A549 (cell line): ENCODE measurements around the gene TTF2. TPM values are rescaled to one million over a fixed set of nuclear protein-coding genes. Genes with fewer than 3 reads are reported as not detected.

Experiments used
- ATAC-seq, 2 experiments: fragments of 200-7000 bp in 1 of 2; fragments of >200 bp in 1 of 2; cut with Nextera tagmentation in 1 of 2; cut with Tn5 transposase in 1 of 2; 3 replicates each; pipeline versions ENCODE4 v1.8.0 to v1.9.1; 2018 to 2020; ENCODE audit warnings: mild to moderate bottlenecking in 1 of 2, moderate library complexity in 1 of 2
- CTCF ChIA-PET: fragments of 300-600 bp; sonication (Branson Sonifier 250); formaldehyde crosslinking; extraction: SDS; loops from one replicate; lab custom pipeline; 2021; ENCODE audit warnings: antibody characterized with exemption, inconsistent platforms; lab: Yijun Ruan, JAX
- POLR2A ChIA-PET: fragments of 350-600 bp; formaldehyde crosslinking; extraction: SDS; loops from one replicate; lab custom pipeline; 2021; ENCODE audit warnings: antibody characterized with exemption, inconsistent platforms; lab: Yijun Ruan, JAX
- DNase-seq, 2 experiments: peaks; one replicate each; pipeline versions ENCODE4 v3.0.0 to v3.0.0-alpha.2; 2011 to 2016; ENCODE audit warnings: low read depth in 1 of 2, low spot score in 1 of 2
- FAIRE-seq: peaks from 2 replicates; lab custom pipeline; 2011; peaks lifted over from hg19 to GRCh38; lab: Jason Lieb, UNC
- H3K27ac ChIP-seq, 2 experiments: fragments of >200 bp; sonication (Bioruptor Twin); formaldehyde crosslinking; 3 replicates each; pipeline ENCODE4 v1.5.1; 2016 to 2017
- H3K4me1 ChIP-seq: fragments of >200 bp; sonication (Bioruptor Twin); formaldehyde crosslinking; 3 replicates; pipeline ENCODE4 v1.6.1; 2016
- H3K4me2 ChIP-seq: fragments of >200 bp; sonication (Bioruptor Twin); formaldehyde crosslinking; 3 replicates; pipeline ENCODE4 v1.6.1; 2016
- H3K4me3 ChIP-seq: fragments of >200 bp; sonication (Bioruptor Twin); formaldehyde crosslinking; 3 replicates; pipeline ENCODE4 v1.5.1; 2016
- H3K9me3 ChIP-seq: fragments of >200 bp; sonication (Bioruptor Twin); formaldehyde crosslinking; 3 replicates; pipeline ENCODE4 v1.6.1; 2016
- CBX2 ChIP-seq: fragments of 200-600 bp; sonication (generic); IDR thresholded peaks from 2 replicates; pipeline ENCODE4 v1.6.1; 2016; ENCODE audit warnings: low read depth, mild to moderate bottlenecking, borderline replicate concordance
- CHD2 ChIP-seq: fragments of 150-350 bp; IDR thresholded peaks from 2 replicates; pipeline ENCODE4 v1.6.1; 2014; ENCODE audit warnings: low read length; ENCODE audit not compliant: partially characterized antibody
- CTCF ChIP-seq: fragments of >200 bp; sonication (Bioruptor Twin); formaldehyde crosslinking; IDR thresholded peaks from 3 replicates; pipeline ENCODE4 v1.5.1; 2016
- FOSL2 ChIP-seq, 2 experiments: fragments of 450-650 bp in 1 of 2; fragments of >200 bp in 1 of 2; sonication (Bioruptor Twin) in 1 of 2; formaldehyde crosslinking; IDR thresholded peaks; 2 replicates each; pipeline versions ENCODE4 v1.5.0 to v1.6.1; 2016 to 2020; ENCODE audit warnings: mild to moderate bottlenecking in 1 of 2, moderate library complexity in 1 of 2
- HDAC2 ChIP-seq: fragments of 200-600 bp; sonication (generic); IDR thresholded peaks from 2 replicates; pipeline ENCODE4 v1.6.1; 2016
- HOXB13 ChIP-seq: fragments of 250-450 bp; sonication (Bioruptor Pico); IDR thresholded peaks from 2 replicates; pipeline ENCODE4 v1.5.0; 2020; ENCODE audit warnings: low read depth, mild to moderate bottlenecking, moderate library complexity
- JUNB ChIP-seq: fragments of >200 bp; sonication (Bioruptor Twin); formaldehyde crosslinking; IDR thresholded peaks from 2 replicates; pipeline ENCODE4 v1.6.1; 2016
- MAFK ChIP-seq: fragments of 450-650 bp; IDR thresholded peaks from 2 replicates; pipeline ENCODE4 v1.6.1; 2014; ENCODE audit not compliant: partially characterized antibody
- MAX ChIP-seq: IDR thresholded peaks from 2 replicates; pipeline ENCODE4 v1.6.1; 2012
- MAZ ChIP-seq: fragments of 150-350 bp; IDR thresholded peaks from 2 replicates; pipeline ENCODE4 v1.6.1; 2014; ENCODE audit warnings: antibody characterized with exemption, low read depth, low read length, borderline replicate concordance
- PBX3 ChIP-seq: IDR thresholded peaks from 2 replicates; pipeline ENCODE4 v1.6.1; 2012
- RCOR1 ChIP-seq: fragments of 150-350 bp; IDR thresholded peaks from 2 replicates; pipeline ENCODE4 v1.6.1; 2014; ENCODE audit warnings: antibody characterized with exemption, low read length, low read depth
- TFCP2L1 ChIP-seq: fragments of 250-450 bp; sonication (Bioruptor Pico); IDR thresholded peaks from 2 replicates; pipeline ENCODE4 v1.5.0; 2021; ENCODE audit warnings: mild to moderate bottlenecking
- ZFP36 ChIP-seq: fragments of 450-650 bp; IDR thresholded peaks from 2 replicates; pipeline ENCODE4 v1.6.1; 2014; ENCODE audit warnings: borderline replicate concordance; ENCODE audit not compliant: partially characterized antibody
- WGBS: methylation state at CpG from one replicate; pipeline ENCODE4 v1.1.6; 2017; ENCODE audit errors: missing lambda C conversion rate; 5-methylcytosine and 5-hydroxymethylcytosine counted together
- polyA plus RNA-seq, 4 experiments: library from polyadenylated mRNA; depleted of rRNA in 3 of 4; stranded (reverse); fragments of >200 nt; fragmentation: RNase III in 1 of 4; extraction: RNeasy Plus Mini Kit Qiagen cat#74134 plus additional on column Dnase treatment in 1 of 4; gene quantifications; 2 replicates in 3 of 4; 3 replicates in 1 of 4; pipeline ENCODE4 v1.2.3, GENCODE V29; 2011 to 2017

Gene TTF2
- polyA plus RNA-seq, 2 of the 4 experiments (the other 2 are of a cell fraction) = 16.5 to 26.6 TPM

GRCh38 chr1:117110774-117111173 is 50.6 kb downstream of the TTF2 start:
- Histone ChIP-seq H3K9me3 (no peaks in the 10 kb centered on the region), H3K4me1 (no peaks in the 10 kb centered on the region), H3K27ac (no peak overlapping the region), H3K4me3 (no peak overlapping the region)
- TF ChIP-seq HDAC2 = no peak
- no peak for TF ChIP-seq TFCP2L1 (CRISPR knock-in tag)
- no peak for TF ChIP-seq HOXB13 (CRISPR knock-in tag)
- no peak for TF ChIP-seq JUNB
- TF ChIP-seq, all 56 proteins: peak for 0
- no peak for DNase-seq
- ChIA-PET POLR2A (no interaction called here), CTCF (interaction anchor here (1.0 to 1.2 kb wide), 3 partner anchors 12 to 174 kb away, joined by 3 to 4 read pairs (median 3); no protein-coding TSS in a partner anchor)
- ATAC-seq = no peak
- no peak overlapping the region for H3K4me2 ChIP-seq
- 74% methylated on average over 2 of the region's 2 CpGs for WGBS
- no peak for FAIRE-seq

GRCh38 chr1:117112047-117112717 is 52.1 kb downstream of the TTF2 start:
- H3K9me3 ChIP-seq = no peaks in the 10 kb centered on the region
- 91% methylated on average over 7 of the region's 7 CpGs for WGBS
- no peak overlapping the region for H3K4me2 ChIP-seq
- ATAC-seq = no peak
- ChIA-PET CTCF (interaction anchor here (1.0 kb wide), 1 partner anchor 18 kb away, joined by 4 read pairs; no protein-coding TSS in a partner anchor), POLR2A (no interaction called here)
- no peak overlapping the region for H3K4me3 ChIP-seq
- H3K4me1 ChIP-seq = no peaks in the 10 kb centered on the region
- no peak overlapping the region for H3K27ac ChIP-seq
- TF ChIP-seq ZFP36 = no peak
- TF ChIP-seq MAZ = no peak
- no peak for TF ChIP-seq PBX3
- TF ChIP-seq, all 56 proteins: peak for 0
- FAIRE-seq (no peak), DNase-seq (no peak)

GRCh38 chr1:117113199-117113598 is 53.1 kb downstream of the TTF2 start:
- FAIRE-seq (no peak), DNase-seq (no peak), ATAC-seq (no peak)
- no peak overlapping the region for H3K4me2 ChIP-seq
- CTCF ChIA-PET = interaction anchor here (1.1 to 1.2 kb wide), 2 partner anchors 9 to 172 kb away, joined by 3 read pairs; no protein-coding TSS in a partner anchor
- no peaks in the 10 kb centered on the region for H3K9me3 ChIP-seq
- WGBS = 83% methylated on average over 2 of the region's 11 CpGs
- POLR2A ChIA-PET = no interaction called here
- H3K4me1 ChIP-seq = no peaks in the 10 kb centered on the region
- no peak overlapping the region for H3K4me3 ChIP-seq
- TF ChIP-seq CTCF (no peak), RCOR1 (no peak), CHD2 (no peak)
- no peak overlapping the region for H3K27ac ChIP-seq

- no peak overlapping the region for H3K4me3 ChIP-seq
- CTCF ChIA-PET = interaction anchor here (1.5 to 2.0 kb wide), 2 partner anchors 14 to 170 kb away, joined by 6 to 9 read pairs; no protein-coding TSS in a partner anchor
- H3K27ac ChIP-seq = no peak overlapping the region
- no peak for FAIRE-seq
- DNase-seq = no peak
- H3K9me3 ChIP-seq = no peaks in the 10 kb centered on the region
- 66% methylated on average over 2 of the region's 2 CpGs for WGBS
- H3K4me1 ChIP-seq = no peaks in the 10 kb centered on the region
- no peak for ATAC-seq
- TF ChIP-seq CHD2 = no peak
- no peak for TF ChIP-seq MAX
- TF ChIP-seq MAFK = no peak
- no peak for TF ChIP-seq FOSL2 (IDR thresholded peaks at IDR 0.05)
- TF ChIP-seq FOSL2 (CRISPR knock-in tag; IDR thresholded peaks at IDR 0.05) = no peak
- no peak for TF ChIP-seq CBX2
- TF ChIP-seq, all 56 proteins: peak for 0
- POLR2A ChIA-PET = no interaction called here
- no peak overlapping the region for H3K4me2 ChIP-seq
Measured at GRCh38 chr1:117114877-117115276, 54.8 kb downstream of the TTF2 start.
